ENCODE measurements around the gene GTF2F1.

DNA sequence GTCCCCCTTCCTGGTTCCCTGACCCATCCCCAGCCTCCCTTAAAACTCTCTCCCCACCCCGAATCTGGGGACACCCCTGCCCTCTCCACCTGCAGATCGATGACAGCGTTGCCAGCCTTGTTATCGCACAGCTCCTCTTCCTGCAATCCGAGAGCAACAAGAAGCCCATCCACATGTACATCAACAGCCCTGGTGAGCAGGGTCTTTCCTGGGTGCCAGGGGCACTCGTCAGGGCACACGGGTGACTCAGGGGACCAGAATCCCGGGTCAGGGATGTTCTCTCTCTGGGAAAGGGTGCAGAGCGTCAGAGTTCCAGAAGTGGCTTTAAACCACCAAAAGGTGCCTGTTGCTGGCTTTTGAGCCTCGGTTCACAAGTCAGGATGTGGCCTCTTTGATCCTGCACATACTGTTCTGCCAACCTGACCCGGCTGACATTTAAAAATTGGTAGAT, 30.6 kb downstream of the GTF2F1 start:
- TF ChIP-seq EZH2phosphoT487 (IDR thresholded peaks at IDR 0.05; ENCODE audit: insufficient read depth, low read depth) (no peak), EZH2 (IDR thresholded peaks at IDR 0.05; ENCODE audit: insufficient read depth, poor library complexity, severe bottlenecking) (no peak)

All from GM23248 (cell line).